NCI-H2081 treated with DMSO at 0.1 percent for 48 hours (cell line): ENCODE data around the gene CDKAL1.

Experiments
- DNase-seq: peaks from one replicate; lab custom pipeline; 2025; lab: John Stamatoyannopoulos, UW

CDKAL1 gene

GRCh38 chr6:20838113-20838512 is 303.9 kb downstream of the CDKAL1 start:
- no peak for DNase-seq

DNA sequence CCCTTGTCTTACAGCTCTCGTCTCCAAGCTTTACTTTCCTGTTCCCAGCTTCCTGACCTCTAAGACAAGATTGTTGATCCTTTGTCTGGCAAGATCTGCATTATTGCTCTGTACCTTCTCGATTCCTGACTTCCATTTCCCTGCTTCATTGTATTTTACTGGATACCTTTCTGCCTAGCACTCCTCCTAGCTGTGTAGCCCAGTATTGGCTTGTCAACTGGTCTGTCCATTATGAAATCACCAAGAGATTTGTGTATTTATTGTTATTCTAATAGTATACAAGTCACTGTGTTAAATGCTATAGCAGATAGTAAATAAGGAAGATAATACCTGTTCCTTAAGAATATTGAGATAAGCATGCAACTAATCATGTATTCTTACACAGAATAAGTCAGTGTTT is 305.4 kb downstream of the CDKAL1 start:
- DNase-seq, result no peak

- DNase-seq, result no peak
Measured at GRCh38 chr6:20840675-20841074, 306.4 kb downstream of the CDKAL1 start.

DNA sequence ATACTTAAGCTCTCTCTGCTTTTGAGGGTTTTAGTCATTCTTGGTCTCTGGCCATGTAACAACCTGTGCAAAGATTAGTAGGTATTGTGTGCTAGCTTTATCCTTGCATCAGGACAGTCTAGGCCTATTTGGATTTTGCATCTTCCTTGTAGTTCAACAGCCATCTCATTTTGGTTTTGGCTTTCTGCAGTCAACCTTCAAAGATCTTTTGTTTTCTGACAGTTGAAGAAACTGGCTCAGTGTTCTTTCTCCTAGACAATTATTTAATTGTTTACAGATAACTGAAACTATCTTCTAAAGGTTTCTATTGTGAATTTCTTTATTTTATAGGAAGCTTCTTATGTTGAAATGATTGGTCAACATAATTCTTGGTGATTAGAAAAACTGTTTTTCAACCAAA is 307.5 kb downstream of the CDKAL1 start:
- DNase-seq, result no peak

DNA sequence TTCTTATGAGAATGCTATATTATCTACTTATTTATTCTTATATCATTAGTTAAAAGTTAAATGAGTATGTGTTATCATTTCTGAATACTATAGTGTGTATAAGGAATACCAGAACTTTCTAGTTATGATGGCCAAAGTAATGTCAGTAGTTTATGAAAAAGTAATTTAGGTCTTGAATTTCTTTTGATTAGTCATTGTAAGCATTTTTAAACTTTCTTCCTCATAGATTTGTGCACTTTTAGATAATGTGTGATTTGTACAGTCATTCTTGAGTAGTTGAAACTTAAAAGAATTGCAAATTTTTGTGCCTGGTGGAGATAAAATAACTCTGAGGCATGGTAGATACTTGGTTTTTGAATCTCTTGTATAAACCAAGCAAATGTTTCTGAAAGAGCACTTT is 311.3 kb downstream of the CDKAL1 start:
- DNase-seq, result no peak

- DNase-seq, result no peak
Measured at GRCh38 chr6:20846602-20847028, 312.4 kb downstream of the CDKAL1 start.

DNA sequence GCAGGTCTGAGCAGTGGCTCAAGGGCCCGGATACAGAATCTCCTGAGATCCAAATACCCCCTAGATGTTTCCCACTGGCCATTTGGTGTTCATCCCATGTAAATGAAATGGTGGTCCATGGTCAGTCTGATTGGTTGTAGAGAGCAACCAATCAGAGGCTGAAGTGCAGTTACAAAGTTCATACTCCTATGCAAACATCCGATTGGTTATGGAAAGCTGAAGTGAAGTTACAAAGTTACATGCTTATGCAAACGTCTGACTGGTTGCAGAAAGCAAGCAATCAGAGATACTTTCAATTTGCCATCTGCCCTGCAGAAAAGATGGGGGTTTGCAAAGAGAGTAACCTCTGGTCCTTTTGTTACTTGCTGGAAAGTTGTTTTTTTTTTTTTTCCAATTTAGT is 313.6 kb downstream of the CDKAL1 start:
- DNase-seq, result no peak

DNA sequence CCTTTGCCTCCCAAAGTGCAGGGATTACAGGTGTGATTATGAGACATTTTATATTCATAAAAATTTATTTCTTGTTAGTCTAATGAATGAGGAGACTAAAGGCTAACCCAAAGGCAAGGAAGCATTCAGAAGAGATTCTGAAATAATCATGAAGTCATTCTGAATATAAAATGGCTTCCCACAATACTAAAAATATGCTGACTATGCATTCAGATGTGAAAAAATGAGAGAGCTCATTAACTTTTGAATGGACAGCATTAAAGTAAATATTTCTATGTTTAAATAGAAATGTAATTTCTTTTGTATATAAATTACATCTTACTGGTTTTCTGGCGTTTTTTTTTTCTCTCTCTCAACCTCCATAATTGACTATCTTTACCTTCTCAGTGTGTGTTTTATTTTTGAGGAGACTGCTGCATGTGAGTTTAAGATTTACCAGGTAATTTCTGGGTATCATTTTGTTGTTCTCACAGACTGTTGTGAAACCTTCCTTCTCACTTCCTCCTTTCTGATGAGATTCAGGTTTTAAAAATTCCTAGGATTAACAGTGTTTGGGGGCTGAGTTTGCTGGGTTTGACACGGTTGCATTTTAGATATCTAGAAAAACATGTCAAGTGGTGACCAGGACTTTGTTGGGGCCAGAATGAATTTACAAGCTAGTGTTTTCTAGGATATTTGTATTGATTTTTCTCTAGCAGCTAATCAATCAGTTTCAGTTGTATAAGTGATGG is 316.6 kb downstream of the CDKAL1 start:
- no peak for DNase-seq

DNA sequence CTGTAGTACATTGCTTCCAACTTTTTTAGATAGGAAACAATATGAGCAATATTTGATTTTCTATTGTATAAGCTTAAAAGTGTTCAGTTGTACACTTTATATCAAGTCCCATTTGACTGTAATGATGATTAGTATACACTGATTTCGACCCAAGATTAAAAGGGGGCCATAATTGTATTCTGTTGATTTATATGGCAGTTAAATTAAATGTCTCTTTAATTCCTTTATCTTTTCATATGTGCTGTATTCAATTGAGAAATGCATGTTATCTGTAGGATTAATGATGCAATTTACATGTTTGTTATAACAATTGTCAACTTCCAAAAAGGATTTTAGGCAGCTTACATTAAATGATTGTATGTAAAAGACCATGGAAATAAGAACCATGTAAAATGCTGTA is 317.5 kb downstream of the CDKAL1 start:
- DNase-seq, result no peak

DNA sequence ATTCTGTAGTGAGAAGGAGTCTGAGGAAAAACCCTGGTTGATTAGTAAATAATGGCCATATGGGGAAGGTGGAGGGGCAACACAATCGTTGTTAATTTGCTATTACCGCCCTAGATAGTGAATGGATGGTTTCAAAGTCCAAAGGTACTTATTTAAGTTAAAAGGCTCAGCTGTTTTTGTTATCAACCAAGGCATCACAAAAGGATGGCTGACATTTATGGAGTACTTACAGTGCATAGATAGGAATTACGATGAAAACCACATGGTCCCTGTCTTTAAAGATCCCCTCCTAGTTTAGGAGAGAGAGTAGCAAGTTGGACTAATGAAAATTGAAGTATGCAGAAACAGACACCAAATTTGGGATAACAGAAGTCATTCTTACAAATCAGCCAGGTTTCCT is 319.6 kb downstream of the CDKAL1 start:
- DNase-seq, result no peak

- no peak for DNase-seq
Measured at GRCh38 chr6:20856681-20857288, 322.5 kb downstream of the CDKAL1 start.

DNA sequence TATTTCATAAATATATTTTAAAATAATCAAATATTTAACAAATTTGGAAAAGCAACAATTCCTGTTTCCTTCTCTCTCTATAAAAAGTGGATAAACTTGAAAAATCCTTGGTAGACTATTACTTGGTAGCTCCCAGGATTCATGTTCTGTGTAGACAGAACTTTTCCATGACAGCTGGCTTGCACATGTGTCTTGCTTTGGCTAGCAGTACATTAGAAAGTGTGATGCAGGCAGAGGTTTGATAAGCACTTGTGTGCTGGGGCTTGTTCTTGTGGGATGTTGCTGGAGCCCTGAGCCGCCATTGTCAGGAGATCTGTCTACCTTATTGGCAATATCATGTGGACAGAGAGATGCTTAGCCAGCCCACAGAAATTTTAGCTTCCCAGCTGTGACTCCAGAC is 327.2 kb downstream of the CDKAL1 start:
- DNase-seq, result no peak

- DNase-seq, result peak; percentile 20
Measured at GRCh38 chr6:20866036-20866435, 331.8 kb downstream of the CDKAL1 start.

DNA sequence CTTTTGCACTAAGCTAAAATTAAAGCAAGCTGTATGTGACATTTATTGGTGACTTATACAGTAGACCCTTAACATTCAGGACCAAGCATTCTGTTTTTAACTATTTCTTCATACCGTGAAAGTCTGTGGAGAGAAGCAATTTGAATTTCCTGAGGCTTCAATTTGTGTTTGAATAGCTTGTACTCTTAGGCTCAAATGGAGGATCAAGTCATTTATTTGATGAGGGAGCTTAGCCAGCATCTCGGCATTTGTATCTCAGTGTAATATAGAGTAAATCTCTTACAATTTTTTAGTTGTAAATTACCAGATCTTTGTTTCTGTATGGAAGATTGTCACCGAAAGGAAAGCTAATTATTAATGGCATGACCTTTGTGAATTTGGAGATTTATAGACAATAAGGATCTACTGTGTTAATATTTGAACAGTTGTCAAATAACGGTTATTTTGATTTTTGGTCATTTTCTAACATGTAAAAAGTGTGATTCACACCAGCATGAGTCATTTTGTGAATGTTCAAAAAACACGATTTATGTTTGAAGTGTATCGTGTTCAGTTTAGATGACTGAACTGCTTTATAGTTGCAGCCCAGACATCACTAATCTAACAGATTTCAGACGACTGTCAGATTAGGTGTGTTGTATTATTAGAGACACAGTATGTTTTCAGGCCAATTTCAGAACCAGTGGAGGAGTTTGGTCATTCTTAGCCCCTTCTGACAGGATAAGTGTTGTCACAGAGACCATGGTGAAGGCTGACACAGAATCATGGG is 332.9 kb downstream of the CDKAL1 start:
- DNase-seq, result peak; percentile 31

DNA sequence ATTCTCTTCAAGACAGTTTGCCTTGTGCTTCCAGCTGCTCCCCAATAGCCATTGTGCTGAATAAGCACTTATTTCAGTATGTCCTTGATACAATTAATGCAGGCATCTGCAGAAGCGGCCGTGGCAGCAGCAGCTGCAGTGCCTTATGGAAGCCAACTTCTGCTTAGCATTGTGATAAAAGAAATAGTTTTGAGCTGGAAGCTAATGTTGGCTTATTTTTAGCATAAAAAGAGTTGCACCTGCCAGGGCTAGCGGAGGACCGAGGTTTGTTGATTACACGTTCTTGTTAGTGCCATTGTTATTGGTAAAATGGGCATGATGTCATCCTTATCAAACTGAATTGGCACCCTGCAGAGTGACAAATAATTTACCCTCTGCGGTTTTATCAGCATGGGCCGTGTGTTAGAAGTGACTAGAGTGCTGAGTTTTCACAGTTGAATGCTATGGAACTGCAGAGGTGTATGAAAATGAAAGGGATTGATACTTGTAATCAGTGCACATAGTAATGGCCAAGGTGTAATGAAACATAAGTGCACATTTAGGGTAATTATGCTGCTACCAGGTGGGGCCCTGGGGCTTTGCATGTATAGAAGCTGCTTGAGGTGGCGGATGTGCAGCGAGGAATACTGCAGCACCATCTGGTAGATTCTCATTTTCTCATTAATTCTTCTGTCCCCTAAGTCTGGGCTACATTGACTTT is 334.3 kb downstream of the CDKAL1 start:
- DNase-seq, result peak; percentile 98

- DNase-seq, result no peak
Measured at GRCh38 chr6:20870021-20870420, 335.8 kb downstream of the CDKAL1 start.

- no peak for DNase-seq
Measured at GRCh38 chr6:20870493-20870892, 336.2 kb downstream of the CDKAL1 start.

GRCh38 chr6:20873425-20874190 is 339.4 kb downstream of the CDKAL1 start:
- no peak for DNase-seq

DNA sequence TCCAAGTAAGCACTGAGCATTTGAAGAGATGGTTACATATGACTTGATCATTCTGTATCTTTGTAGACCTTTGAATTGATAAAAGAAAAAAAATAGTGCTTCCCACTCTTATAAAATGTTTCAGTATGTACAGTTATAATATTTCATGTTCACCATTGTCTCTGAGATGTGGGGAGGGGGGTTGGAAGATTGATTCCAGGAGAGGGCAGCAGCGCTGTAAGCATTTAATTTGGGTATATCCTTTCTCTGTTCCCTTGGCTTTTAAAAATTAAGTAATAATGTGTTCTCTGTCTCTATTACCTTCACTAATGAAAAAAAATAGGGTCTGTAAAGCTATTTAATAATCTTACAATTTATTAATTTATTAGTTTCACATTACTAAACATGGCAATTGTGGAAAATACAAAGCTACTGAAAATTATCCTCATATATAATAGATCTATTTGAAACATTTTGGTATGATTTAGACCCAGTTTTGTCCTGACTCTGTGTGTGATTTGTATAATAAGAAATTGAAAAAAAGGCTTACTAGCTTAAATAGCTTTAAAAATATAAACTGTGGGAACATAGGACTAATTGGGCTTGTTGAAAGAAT is 341.2 kb downstream of the CDKAL1 start:
- DNase-seq, result no peak

- DNase-seq, result no peak
Measured at GRCh38 chr6:20876036-20876435, 341.8 kb downstream of the CDKAL1 start.

- no peak for DNase-seq
Measured at GRCh38 chr6:20876561-20876960, 342.3 kb downstream of the CDKAL1 start.
